Ishikawa (cell line): Measurements from ENCODE around the gene PTPN7.

Experiments
- CEBPB ChIP-seq: IDR thresholded peaks from 2 replicates; pipeline ENCODE4 v1.6.1; 2012
- CREB1 ChIP-seq: IDR thresholded peaks from 2 replicates; pipeline ENCODE4 v1.6.1; 2012; ENCODE audit warnings: low read depth
- EGR1 ChIP-seq: IDR thresholded peaks from 2 replicates; pipeline ENCODE4 v1.6.1; 2012
- EP300 ChIP-seq: IDR thresholded peaks from 2 replicates; pipeline ENCODE4 v1.6.1; 2012; ENCODE audit warnings: borderline replicate concordance
- MAX ChIP-seq: IDR thresholded peaks from 2 replicates; pipeline ENCODE4 v1.6.1; 2012
- NFIC ChIP-seq: IDR thresholded peaks from 2 replicates; pipeline ENCODE4 v1.6.1; 2012
- RAD21 ChIP-seq: IDR thresholded peaks from 2 replicates; pipeline ENCODE4 v1.6.1; 2012; ENCODE audit warnings: low read depth
- YY1 ChIP-seq: IDR thresholded peaks from 2 replicates; pipeline ENCODE4 v1.6.1; 2012; ENCODE audit warnings: low read depth
- ZBTB7A ChIP-seq: IDR thresholded peaks from 2 replicates; pipeline ENCODE4 v1.6.1; 2012; ENCODE audit warnings: low read depth

- TF ChIP-seq EGR1 (no peak), ZBTB7A (no peak), RAD21 (no peak), CEBPB (no peak), MAX (no peak), YY1 (no peak), CREB1 (no peak), NFIC (no peak), EP300 (no peak)
Measured at GRCh38 chr1:202152399-202152798, 8.0 kb downstream of the PTPN7 start.
